ENCODE data around the gene CFAP74. TPM values are rescaled to one million over a fixed set of nuclear protein-coding genes. Genes with fewer than 3 reads are reported as not detected.

Gene CFAP74
- total and polyA plus RNA-seq, 9 of the 15 experiments (the other 6 are each of a cell fraction or from before 2014, with no cell fraction given): 0.03 to 0.15 (median 0.05) TPM; not detected in 6

GRCh38 chr1:1889847-1890505, 113.6 kb downstream of the CFAP74 start (continued):
- peak in 1 of 2 experiments; percentile 55; a peak in 2 of 4 replicates for TF ChIP-seq MNT (conservative IDR thresholded peaks at IDR 0.05)
- TF ChIP-seq GMEB1 (CRISPR knock-in tag; IDR thresholded peaks at IDR 0.05): peak; percentile 27; the same call in 1 of the 2 replicates
- TF ChIP-seq TEAD1 (CRISPR knock-in tag; IDR thresholded peaks at IDR 0.05): peak in 1 of 2 experiments; percentile 65; a peak in 1 of 4 replicates
- no peak for TF ChIP-seq ZFP1 (CRISPR knock-in tag; IDR thresholded peaks at IDR 0.05)
- TF ChIP-seq CREB1 (IDR thresholded peaks at IDR 0.05): no peak; the same call in 1 of the 2 replicates
- 0 out of 2 replicates have a peak, but pooled peaks have one; percentile 15 for TF ChIP-seq CREB1 (CRISPR knock-in tag; IDR thresholded peaks at IDR 0.05)
- no peak for TF ChIP-seq ZNF311 (CRISPR knock-in tag; IDR thresholded peaks at IDR 0.05)
- no peak for TF ChIP-seq MEF2D (tag; conservative IDR thresholded peaks at IDR 0.05; ENCODE audit: low read depth)
- TF ChIP-seq ZNF318 (IDR thresholded peaks at IDR 0.05; ENCODE audit: borderline replicate concordance in 1 of 2, low read depth in 1 of 2): no peak
- no peak for TF ChIP-seq TCF15 (CRISPR knock-in tag; IDR thresholded peaks at IDR 0.05)
- no peak for TF ChIP-seq ATF1 (CRISPR knock-in tag; IDR thresholded peaks at IDR 0.05)
- no peak for TF ChIP-seq ATF1 (tag; IDR thresholded peaks at IDR 0.05)
- TF ChIP-seq L3MBTL2 (IDR thresholded peaks at IDR 0.05): peak; percentile 49
- peak; percentile 76; the same call in 1 of the 2 replicates for TF ChIP-seq ZNF511 (CRISPR knock-in tag; IDR thresholded peaks at IDR 0.05)
